SU-DHL-6 (cell line): ENCODE results near the gene RFLNA.

ENCODE experiments used
- EZH2phosphoT487 ChIP-seq: fragments of 200-600 bp; sonication (generic), shearing (Covaris generic); conservative IDR thresholded peaks from 2 replicates; pipeline ENCODE4 v1.6.1; 2018; ENCODE audit warnings: mild to moderate bottlenecking, antibody characterized with exemption, low read length, moderate library complexity, mixed read lengths
- TF ChIP-seq, protein P1 (sequence below): fragments of 200-600 bp; sonication (generic); IDR thresholded peaks from one replicate; pipeline ENCODE4 v1.5.1; 2017; ENCODE audit warnings: antibody characterized with exemption, mild to moderate bottlenecking, low read length, moderate library complexity; ENCODE audit not compliant: insufficient read depth, poor library complexity, severe bottlenecking

DNA sequence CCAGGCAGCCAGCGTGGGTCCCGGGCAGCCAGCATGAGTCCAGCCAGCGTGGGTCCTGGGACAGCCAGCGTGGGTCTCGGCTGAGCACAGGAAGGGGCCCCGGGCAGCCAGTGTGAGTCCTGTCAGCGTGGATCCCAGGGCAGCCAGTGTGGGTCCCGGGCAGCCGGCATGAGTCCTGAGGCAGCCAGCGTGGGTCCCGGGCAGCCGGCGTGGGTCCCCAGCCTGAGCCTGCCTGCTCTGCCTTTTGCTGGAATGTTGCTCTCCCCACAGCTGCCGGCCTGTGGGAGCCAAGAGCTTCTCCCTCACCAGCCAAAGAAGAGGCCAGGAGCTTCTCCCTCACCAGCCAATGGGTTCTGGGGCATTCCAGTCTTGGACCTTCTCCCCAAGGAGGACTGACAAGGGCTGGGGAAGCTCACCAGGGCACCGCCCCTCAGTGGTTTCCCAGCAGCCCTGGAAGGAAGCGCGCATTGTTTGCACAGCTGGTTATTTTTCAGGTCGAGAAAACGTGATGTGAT lies 15.0 kb upstream of the RFLNA start:
- TF ChIP-seq, protein P1, sequence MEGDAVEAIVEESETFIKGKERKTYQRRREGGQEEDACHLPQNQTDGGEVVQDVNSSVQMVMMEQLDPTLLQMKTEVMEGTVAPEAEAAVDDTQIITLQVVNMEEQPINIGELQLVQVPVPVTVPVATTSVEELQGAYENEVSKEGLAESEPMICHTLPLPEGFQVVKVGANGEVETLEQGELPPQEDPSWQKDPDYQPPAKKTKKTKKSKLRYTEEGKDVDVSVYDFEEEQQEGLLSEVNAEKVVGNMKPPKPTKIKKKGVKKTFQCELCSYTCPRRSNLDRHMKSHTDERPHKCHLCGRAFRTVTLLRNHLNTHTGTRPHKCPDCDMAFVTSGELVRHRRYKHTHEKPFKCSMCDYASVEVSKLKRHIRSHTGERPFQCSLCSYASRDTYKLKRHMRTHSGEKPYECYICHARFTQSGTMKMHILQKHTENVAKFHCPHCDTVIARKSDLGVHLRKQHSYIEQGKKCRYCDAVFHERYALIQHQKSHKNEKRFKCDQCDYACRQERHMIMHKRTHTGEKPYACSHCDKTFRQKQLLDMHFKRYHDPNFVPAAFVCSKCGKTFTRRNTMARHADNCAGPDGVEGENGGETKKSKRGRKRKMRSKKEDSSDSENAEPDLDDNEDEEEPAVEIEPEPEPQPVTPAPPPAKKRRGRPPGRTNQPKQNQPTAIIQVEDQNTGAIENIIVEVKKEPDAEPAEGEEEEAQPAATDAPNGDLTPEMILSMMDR, result no peak
- no peak for TF ChIP-seq EZH2phosphoT487
